ENCODE measurements around the gene ANO2.

ANO2 gene

GRCh38 chr12:5516371-5517241, 428.5 kb downstream of the ANO2 start:
- DNase-seq (ENCODE audit: low read depth in 3 of 3), result no peak

GRCh38 chr12:5515458-5515857, 429.6 kb downstream of the ANO2 start:
- no peak for DNase-seq (ENCODE audit: low read depth in 3 of 3)

GRCh38 chr12:5514545-5514944, 430.5 kb downstream of the ANO2 start:
- DNase-seq (ENCODE audit: low read depth in 3 of 3), result no peak

GRCh38 chr12:5514016-5514415, 431.0 kb downstream of the ANO2 start:
- no peak for DNase-seq (ENCODE audit: low read depth in 3 of 3)

GRCh38 chr12:5513406-5513805, 431.7 kb downstream of the ANO2 start:
- no peak for DNase-seq (ENCODE audit: low read depth in 3 of 3)

All from stimulated activated CD4-positive, alpha-beta T cell treated with anti-CD3 and anti-CD28 coated beads, TNF-alpha, amount 100 ng/mL, for 4 hours (primary cell).